ENCODE measurements around the gene TMEM238L. TPM values are rescaled to one million over a fixed set of nuclear protein-coding genes. Genes with fewer than 3 reads are reported as not detected.

Gene TMEM238L
- total and polyA plus RNA-seq, 9 of the 15 experiments (the other 6 are each of a cell fraction or from before 2014, with no cell fraction given) = not detected

DNA sequence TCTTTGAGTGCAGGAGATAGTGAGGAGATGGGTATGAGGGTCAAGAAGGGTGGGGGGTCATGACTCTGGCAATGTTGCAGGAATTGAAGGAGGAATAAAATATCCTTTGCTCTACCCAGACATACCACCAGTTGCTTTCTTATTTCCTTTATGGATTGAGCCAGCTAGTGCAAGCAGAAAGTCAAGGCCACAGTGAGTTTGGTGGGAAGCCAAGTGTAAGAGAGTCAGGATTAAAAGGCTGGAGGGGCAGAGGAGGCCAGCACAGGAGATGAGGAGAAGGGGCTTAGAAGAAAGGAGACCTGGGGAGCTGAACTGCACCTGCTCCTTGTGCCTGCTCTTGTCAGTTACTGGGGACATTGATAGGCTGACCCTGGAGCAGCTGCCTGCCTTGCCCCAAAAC is 17.9 kb upstream of the TMEM238L start:
- POLR2A ChIA-PET = no interaction called here
- in situ Hi-C loops (cut with MboI) = no loop called here
- TF ChIP-seq, protein P1, sequence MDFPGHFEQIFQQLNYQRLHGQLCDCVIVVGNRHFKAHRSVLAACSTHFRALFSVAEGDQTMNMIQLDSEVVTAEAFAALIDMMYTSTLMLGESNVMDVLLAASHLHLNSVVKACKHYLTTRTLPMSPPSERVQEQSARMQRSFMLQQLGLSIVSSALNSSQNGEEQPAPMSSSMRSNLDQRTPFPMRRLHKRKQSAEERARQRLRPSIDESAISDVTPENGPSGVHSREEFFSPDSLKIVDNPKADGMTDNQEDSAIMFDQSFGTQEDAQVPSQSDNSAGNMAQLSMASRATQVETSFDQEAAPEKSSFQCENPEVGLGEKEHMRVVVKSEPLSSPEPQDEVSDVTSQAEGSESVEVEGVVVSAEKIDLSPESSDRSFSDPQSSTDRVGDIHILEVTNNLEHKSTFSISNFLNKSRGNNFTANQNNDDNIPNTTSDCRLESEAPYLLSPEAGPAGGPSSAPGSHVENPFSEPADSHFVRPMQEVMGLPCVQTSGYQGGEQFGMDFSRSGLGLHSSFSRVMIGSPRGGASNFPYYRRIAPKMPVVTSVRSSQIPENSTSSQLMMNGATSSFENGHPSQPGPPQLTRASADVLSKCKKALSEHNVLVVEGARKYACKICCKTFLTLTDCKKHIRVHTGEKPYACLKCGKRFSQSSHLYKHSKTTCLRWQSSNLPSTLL (IDR thresholded peaks at IDR 0.05) = no peak
- TF ChIP-seq, protein P2, sequence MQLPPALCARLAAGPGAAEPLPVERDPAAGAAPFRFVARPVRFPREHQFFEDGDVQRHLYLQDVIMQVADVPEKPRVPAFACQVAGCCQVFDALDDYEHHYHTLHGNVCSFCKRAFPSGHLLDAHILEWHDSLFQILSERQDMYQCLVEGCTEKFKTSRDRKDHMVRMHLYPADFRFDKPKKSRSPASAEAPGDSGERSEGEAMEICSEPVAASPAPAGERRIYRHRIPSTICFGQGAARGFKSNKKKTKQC (CRISPR knock-in tag; IDR thresholded peaks at IDR 0.05) = no peak
- TF ChIP-seq ZKSCAN8 (CRISPR knock-in tag; IDR thresholded peaks at IDR 0.05) = no peak
- TF ChIP-seq TOE1 (IDR thresholded peaks at IDR 0.05; ENCODE audit: borderline replicate concordance) = no peak
- TF ChIP-seq TOE1 (CRISPR knock-in tag; IDR thresholded peaks at IDR 0.05; ENCODE audit: borderline replicate concordance, low read depth) = no peak
- TF ChIP-seq TRIM28 (IDR thresholded peaks at IDR 0.05) = no peak
- TF ChIP-seq, protein P3, sequence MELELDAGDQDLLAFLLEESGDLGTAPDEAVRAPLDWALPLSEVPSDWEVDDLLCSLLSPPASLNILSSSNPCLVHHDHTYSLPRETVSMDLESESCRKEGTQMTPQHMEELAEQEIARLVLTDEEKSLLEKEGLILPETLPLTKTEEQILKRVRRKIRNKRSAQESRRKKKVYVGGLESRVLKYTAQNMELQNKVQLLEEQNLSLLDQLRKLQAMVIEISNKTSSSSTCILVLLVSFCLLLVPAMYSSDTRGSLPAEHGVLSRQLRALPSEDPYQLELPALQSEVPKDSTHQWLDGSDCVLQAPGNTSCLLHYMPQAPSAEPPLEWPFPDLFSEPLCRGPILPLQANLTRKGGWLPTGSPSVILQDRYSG (tag; conservative IDR thresholded peaks at IDR 0.05; ENCODE audit: low read depth) = no peak
- TF ChIP-seq, protein P4, sequence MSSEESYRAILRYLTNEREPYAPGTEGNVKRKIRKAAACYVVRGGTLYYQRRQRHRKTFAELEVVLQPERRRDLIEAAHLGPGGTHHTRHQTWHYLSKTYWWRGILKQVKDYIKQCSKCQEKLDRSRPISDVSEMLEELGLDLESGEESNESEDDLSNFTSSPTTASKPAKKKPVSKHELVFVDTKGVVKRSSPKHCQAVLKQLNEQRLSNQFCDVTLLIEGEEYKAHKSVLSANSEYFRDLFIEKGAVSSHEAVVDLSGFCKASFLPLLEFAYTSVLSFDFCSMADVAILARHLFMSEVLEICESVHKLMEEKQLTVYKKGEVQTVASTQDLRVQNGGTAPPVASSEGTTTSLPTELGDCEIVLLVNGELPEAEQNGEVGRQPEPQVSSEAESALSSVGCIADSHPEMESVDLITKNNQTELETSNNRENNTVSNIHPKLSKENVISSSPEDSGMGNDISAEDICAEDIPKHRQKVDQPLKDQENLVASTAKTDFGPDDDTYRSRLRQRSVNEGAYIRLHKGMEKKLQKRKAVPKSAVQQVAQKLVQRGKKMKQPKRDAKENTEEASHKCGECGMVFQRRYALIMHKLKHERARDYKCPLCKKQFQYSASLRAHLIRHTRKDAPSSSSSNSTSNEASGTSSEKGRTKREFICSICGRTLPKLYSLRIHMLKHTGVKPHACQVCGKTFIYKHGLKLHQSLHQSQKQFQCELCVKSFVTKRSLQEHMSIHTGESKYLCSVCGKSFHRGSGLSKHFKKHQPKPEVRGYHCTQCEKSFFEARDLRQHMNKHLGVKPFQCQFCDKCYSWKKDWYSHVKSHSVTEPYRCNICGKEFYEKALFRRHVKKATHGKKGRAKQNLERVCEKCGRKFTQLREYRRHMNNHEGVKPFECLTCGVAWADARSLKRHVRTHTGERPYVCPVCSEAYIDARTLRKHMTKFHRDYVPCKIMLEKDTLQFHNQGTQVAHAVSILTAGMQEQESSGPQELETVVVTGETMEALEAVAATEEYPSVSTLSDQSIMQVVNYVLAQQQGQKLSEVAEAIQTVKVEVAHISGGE (CRISPR knock-in tag; IDR thresholded peaks at IDR 0.05) = no peak
- H3K9me1 ChIP-seq (ENCODE audit: control insufficient read depth, insufficient read depth, low read length) = no peaks in the 10 kb centered on the region
- H3K36me3 ChIP-seq (ENCODE audit: control insufficient read depth, insufficient read depth, low read length) = no peaks in the 10 kb centered on the region
- intact Hi-C loops (cut with micrococcal nuclease) = no loop called here
- BruUV-seq (replicated peaks) = no TSS peak
- no peak overlapping the region for H3K4me2 ChIP-seq (ENCODE audit: insufficient read depth, low read length)
- CTCF ChIA-PET (ENCODE audit: low intra/inter-chr PET ratio) = no interaction called here
- no peak overlapping the region for H2AFZ ChIP-seq (ENCODE audit: low read depth, low read length)
- H3K4me3 ChIP-seq = no peak overlapping the region
- H3K27me3 ChIP-seq (ENCODE audit: control insufficient read depth in 2 of 2, insufficient read depth in 2 of 2, low read length in 2 of 2) = no peaks in the 10 kb centered on the region; a peak in 1 of 5 replicates
- H3K79me2 ChIP-seq (ENCODE audit: control insufficient read depth, insufficient read depth, low read length) = no peaks in the 10 kb centered on the region
- no peak for FAIRE-seq
- H3K27ac ChIP-seq (ENCODE audit: extremely low read depth, low read depth, low read length) = no peak overlapping the region
- no peak for DNase-seq (ENCODE audit: extremely low read depth in 1 of 4, low spot score in 3 of 4)
- H3K9ac ChIP-seq (ENCODE audit: insufficient read depth in 1 of 2, low read depth in 2 of 2, low read length in 2 of 2) = no peak overlapping the region
- no peaks in the 10 kb centered on the region for H4K20me1 ChIP-seq (replicated peaks; ENCODE audit: control insufficient read depth, insufficient read depth, low read length)
- no peaks in the 10 kb centered on the region for H3K9me3 ChIP-seq (replicated peaks; ENCODE audit: control insufficient read depth, insufficient read depth, low read depth, low read length)
- no peaks in the 10 kb centered on the region for H3K4me1 ChIP-seq (replicated peaks in 1 of 2; ENCODE audit: control insufficient read depth in 2 of 2, insufficient read depth in 2 of 2, low read length in 2 of 2)
- no peak for ATAC-seq

All from K562 (cell line).